HG02571 (cell line): ENCODE results near the gene TBC1D25.
"Not testable (repeated sequence)": the region's sequence is repeated elsewhere in the genome, so short reads cannot be mapped to it uniquely, and the experiment has no call there.

Source experiments
- ATAC-seq: cut with Tn5 transposase; IDR thresholded peaks from one replicate; pipeline ENCODE4 v1.9.1; 2021; ENCODE audit warnings: mild to moderate bottlenecking, moderate library complexity; ENCODE audit not compliant: unreplicated experiment

Gene TBC1D25

GRCh38 chrX:48514868-48515460, 24.6 kb upstream of the TBC1D25 start:
- no peak for ATAC-seq

GRCh38 chrX:48515842-48516241, 23.7 kb upstream of the TBC1D25 start:
- ATAC-seq: no peak

DNA sequence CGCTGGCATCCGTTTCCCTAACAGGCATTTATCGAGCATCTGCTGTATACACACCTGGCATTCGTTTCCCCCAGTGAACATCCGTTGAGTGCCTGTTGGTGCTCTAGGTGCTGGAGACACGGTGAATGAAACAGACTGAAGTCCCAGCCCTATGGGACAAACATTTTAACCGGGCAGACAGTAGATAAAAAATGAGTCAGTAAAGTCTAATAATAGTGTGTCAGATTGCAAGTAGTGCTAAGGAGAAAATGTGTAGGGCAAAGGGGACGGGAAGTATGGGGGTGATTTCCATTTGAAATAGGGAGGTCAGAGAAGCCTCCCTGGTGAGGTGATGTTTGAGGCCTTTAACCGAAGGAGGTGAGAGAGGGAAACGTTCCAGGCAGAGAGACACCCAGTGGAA, 23.2 kb upstream of the TBC1D25 start:
- ATAC-seq: no peak

GRCh38 chrX:48516987-48517386, 22.5 kb upstream of the TBC1D25 start:
- no peak for ATAC-seq

DNA sequence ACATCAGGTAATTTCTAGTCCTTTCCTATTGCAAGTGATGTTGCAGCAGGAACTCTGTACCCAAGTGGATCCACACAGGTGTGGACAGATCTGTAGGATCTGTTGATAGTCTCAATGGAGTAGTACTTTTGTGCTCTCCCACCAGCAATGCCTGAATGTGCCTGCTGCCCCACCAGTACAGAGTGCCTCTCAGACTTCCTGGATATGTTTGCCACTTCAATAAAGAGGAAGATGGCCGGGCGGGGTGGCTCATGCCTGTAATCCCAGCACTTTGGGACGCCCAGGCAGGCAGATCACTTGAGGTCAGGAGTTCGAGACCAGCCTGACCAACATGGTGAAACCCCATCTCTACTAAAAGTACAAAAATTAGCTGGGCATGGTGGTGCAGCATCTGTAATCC, 20.0 kb upstream of the TBC1D25 start:
- ATAC-seq: not testable (repeated sequence)

- ATAC-seq: no peak
Measured at GRCh38 chrX:48520455-48520854, 19.1 kb upstream of the TBC1D25 start.

- no peak for ATAC-seq
Measured at GRCh38 chrX:48520976-48521352, 18.6 kb upstream of the TBC1D25 start.

GRCh38 chrX:48521353-48522243, 17.9 kb upstream of the TBC1D25 start, which contains the start of gene EBP:
TSS of gene EBP (plus strand) at chrX:48521808. CDS start at chrX:48523772, 1,964 bp downstream.
- ATAC-seq: peak; percentile 96

DNA sequence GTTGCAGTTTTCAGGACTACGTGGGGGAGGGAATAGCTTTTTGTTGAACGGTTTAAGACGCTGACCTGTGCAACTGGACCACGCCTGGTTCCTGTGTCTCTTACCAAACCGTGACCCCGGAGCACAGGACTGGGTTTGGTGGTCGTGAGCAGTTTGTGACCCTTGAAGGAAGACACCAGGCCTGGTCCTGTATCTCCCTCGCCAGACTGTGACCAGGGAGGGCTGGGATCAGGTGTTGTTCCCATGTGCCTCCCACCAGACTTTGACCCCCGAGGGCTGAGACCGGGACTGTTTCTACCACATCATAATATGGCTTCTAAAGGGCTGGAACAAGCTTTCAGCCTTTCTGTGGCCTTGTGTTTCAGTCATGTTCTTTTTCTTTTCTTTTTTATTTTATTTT, 17.2 kb upstream of the TBC1D25 start:
- ATAC-seq: no peak

GRCh38 chrX:48523682-48524081, 15.8 kb upstream of the TBC1D25 start:
- no peak for ATAC-seq

DNA sequence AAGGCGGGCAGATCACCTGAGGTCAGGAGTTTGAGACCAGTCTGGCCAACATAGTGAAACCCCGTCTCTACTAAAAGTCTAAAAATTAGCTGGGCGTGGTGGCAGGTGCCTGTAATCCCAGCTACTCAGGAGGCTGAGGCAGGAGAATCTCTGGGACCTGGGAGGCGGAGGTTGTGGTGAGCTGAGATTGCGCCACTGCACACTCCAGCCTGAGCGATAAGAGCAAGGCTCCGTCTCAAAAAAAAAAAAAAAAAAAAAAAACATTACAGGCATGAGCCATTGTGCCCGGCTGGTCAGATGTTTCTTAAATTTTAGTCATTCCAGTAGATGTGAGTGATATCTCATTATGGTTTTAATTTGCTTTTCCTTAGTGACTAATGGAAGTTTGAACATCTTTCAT, 13.7 kb upstream of the TBC1D25 start:
- ATAC-seq: not testable (repeated sequence)

DNA sequence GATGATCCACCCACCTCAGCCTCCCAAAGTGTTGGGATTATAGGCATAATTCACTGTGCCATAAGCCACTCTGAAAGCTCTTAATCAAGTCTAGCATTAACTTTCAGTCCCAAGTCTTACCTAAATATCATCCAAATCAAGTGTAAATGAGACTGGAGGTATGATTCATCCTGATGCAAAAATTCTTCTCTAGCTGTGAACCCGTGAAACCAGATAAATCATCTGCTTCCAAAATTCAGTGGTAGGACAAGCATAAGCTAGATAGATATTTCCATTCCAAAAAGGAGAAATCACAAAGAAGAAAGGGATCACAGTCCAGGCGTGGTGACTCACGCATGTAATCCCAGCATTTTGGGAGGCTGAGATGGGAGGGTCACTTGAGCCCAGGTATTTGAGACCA, 8.8 kb upstream of the TBC1D25 start:
- ATAC-seq: no peak

DNA sequence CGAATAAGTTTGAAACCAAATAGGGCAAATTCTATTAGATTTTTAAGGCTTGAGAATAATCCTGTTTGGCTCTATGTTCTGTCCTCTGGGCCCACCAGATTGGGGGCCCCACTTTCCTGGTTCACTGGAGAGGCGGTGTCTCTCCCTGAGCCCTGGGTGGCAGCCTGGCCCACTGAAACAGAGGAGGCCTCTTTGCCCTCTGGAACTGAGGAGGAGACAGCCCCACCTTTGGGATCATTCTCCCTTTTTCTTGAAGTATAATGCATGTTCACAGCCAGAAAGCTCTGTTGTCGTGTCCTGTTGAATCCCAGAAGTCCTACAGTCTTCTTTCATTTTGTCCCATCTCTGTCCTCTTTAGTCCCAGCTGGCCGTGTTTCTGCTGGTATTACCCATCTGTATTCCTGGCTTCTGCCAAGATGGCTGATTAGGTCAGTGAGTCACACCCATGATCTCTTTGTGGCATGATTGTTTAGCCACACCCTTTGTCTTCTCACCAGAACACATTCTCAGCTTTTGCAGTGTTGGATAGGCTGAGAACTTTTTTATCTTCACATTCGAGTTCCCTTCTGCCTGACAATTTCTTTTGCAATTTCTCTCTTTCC, 8.1 kb upstream of the TBC1D25 start:
- ATAC-seq: no peak

GRCh38 chrX:48532161-48532560, 7.4 kb upstream of the TBC1D25 start:
- ATAC-seq: no peak

- ATAC-seq: no peak
Measured at GRCh38 chrX:48533165-48533564, 6.3 kb upstream of the TBC1D25 start.

DNA sequence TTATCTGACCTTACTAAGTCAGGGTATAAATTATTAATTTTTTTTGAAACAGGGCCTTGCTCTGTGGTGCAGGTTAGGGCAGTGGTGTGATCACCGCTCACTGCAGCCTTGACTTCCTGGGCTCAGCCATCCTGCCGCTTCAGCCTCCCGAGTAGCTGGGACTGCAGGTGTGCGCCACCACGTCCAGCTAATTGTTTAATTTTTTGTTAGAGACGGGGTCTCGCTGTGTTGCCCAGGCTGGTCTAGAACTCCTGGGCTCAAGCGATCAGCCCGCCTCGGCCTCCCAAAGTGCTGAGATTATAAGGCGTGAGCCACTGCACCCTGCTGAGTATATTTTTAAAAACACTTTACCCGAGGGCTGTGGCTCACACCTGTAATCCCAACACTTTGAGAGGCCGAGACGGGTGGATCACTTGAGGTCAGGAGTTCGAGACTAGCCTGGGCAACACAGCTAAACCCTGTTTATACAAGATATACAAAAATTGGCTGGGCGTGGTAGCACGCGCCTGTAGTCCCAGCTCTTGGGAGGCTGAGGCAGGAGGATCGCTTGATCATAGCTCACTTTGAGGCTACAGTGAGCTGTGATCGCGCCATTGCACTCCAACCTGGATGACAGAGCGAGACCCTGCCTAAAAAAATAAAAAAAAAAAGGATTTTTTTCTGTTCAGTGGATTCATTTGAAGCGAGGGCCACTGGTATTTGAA, 721 bp upstream of the TBC1D25 start:
- no peak for ATAC-seq

GRCh38 chrX:48540028-48540375, 488 bp downstream of the TBC1D25 start:
- ATAC-seq: peak; percentile 39

DNA sequence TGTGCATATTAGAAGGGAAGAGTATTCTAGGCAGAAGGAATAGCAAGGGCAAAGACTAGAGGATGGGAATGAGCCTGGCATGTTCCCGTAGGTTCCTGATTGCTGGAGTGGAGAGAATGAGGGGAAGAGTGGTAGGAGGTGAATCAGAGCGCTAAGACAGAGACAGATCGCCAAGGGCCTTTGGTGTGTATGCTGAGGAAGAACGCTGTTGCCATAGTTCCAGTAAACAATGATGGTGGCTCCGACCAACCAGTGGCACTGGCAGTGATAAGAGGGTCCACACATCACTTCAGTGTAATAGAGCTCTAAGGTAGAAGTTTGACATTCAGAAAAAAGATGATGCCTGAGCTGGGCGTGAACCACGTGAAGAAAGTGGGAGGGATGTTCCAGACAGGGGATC, 966 bp downstream of the TBC1D25 start:
- ATAC-seq: no peak

GRCh38 chrX:48541140-48541814, 1.8 kb downstream of the TBC1D25 start:
- no peak for ATAC-seq

DNA sequence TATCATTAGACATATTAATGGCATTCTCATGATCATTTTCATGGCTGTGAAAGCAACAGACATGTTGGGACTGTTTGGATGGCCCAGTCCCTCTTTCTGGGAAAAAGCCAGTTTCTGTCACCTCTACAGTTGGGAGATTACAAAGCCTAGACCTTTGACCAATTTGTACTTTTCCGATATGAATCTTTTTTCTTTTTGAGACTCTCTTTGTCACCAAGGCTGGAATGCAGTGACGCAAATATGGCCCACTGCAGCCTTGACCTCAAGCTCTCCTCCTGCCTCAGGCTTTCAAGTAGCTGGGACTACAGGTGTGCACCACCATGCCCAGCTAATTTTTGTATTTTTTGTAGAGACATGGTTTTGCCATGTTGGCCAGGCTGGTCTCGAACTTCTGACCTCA, 9.4 kb downstream of the TBC1D25 start:
- no peak for ATAC-seq
